Spleen (tissue), 11 donors: ENCODE results near the gene AQP5. TPM values are rescaled to one million over a fixed set of nuclear protein-coding genes. Genes with fewer than 3 reads are reported as not detected.

ENCODE experiments used
- DNase-seq: peaks from one replicate; pipeline ENCODE4 v3.0.0-alpha.2; 2020
- H3K27ac ChIP-seq, 8 donors: fragments of 200-600 bp; sonication (generic) in 7 of 8; 1 replicate in 4 of 8; 2 replicates in 4 of 8; pipeline versions ENCODE4 v1.5.0 to v1.8.0; 2016 to 2021; ENCODE audit warnings: inconsistent platforms in 4 of 8, mild to moderate bottlenecking in 4 of 8, moderate library complexity in 1 of 8
- H3K27me3 ChIP-seq, 7 donors: fragments of 200-600 bp; sonication (generic) in 6 of 7; replicated peaks in 1 of 7; 1 replicate in 4 of 7; 2 replicates in 3 of 7; pipeline versions ENCODE4 v1.5.0 to v1.8.0; 2016 to 2021; ENCODE audit warnings: inconsistent platforms in 3 of 7, mild to moderate bottlenecking in 1 of 7
- H3K36me3 ChIP-seq, 6 donors: fragments of 200-600 bp; sonication (generic) in 5 of 6; 1 replicate in 4 of 6; 2 replicates in 2 of 6; pipeline versions ENCODE4 v1.5.0 to v1.8.0; 2016 to 2021; ENCODE audit warnings: inconsistent platforms in 2 of 6
- H3K4me1 ChIP-seq, 6 donors: fragments of 200-600 bp; sonication (generic) in 5 of 6; 1 replicate in 3 of 6; 2 replicates in 3 of 6; pipeline versions ENCODE4 v1.5.0 to v1.8.0; 2016 to 2021; ENCODE audit warnings: inconsistent platforms in 3 of 6
- H3K4me3 ChIP-seq, 8 donors: fragments of 200-600 bp; sonication (generic) in 7 of 8; 1 replicate in 4 of 8; 2 replicates in 4 of 8; pipeline versions ENCODE4 v1.5.0 to v1.8.0; 2016 to 2021; ENCODE audit warnings: inconsistent platforms in 4 of 8, mild to moderate bottlenecking in 4 of 8, moderate library complexity in 2 of 8
- H3K9me3 ChIP-seq, 8 donors: fragments of 200-600 bp; sonication (generic) in 7 of 8; 1 replicate in 4 of 8; 2 replicates in 4 of 8; pipeline versions ENCODE4 v1.5.0 to v1.8.0; 2016 to 2021; ENCODE audit warnings: inconsistent platforms in 4 of 8
- POLR2A ChIP-seq, 3 donors: fragments of 450-650 bp; IDR thresholded peaks; one replicate each; pipeline ENCODE4 v1.5.1; 2017; ENCODE audit warnings: antibody characterized with exemption in 3 of 3, mild to moderate bottlenecking in 1 of 3
- POLR2AphosphoS5 ChIP-seq, 3 donors: sonication (generic); formaldehyde crosslinking; IDR thresholded peaks; one replicate each; pipeline ENCODE4 v1.5.1; 2017; ENCODE audit warnings: antibody characterized with exemption in 3 of 3
- WGBS, 5 donors: extraction: QIAGEN DNeasy Blood & Tissue Kit in 3 of 5; methylation state at CpG; one replicate each; pipeline versions ENCODE4 v1.1.5 to v1.1.7; 2013 to 2018; 5-methylcytosine and 5-hydroxymethylcytosine counted together
- intact Hi-C: fragments of 100-400 bp; cut with DNase I; formaldehyde crosslinking; loops from one replicate; pipeline ENCODE4 v1.15.0; 2023; ENCODE audit warnings: low total_unique reads
- polyA plus RNA-seq, 3 donors: library from polyadenylated mRNA; stranded (reverse); fragments of 200-250 nt; gene quantifications; one replicate each; pipeline ENCODE4 v1.2.1, GENCODE V29; 2013
- total RNA-seq, 7 donors: library from RNA; depleted of rRNA in 3 of 7; stranded (reverse); fragments of >200 nt in 3 of 7; fragmentation: NEBNext Ultra II Directional in 4 of 7; extraction: Animal tissue kit (Norgen Biotek cat#: 25700) in 4 of 7; gene quantifications; one replicate each; pipeline versions ENCODE4 v1.1.0 to v1.2.1, GENCODE V29; 2016 to 2021
- TF ChIP-seq, protein P1 (sequence below), 11 experiments: fragments of 200-600 bp in 7 of 11; fragments of 450-650 bp in 4 of 11; sonication (generic) in 4 of 11; IDR thresholded peaks in 8 of 11; conservative IDR thresholded peaks in 3 of 11; 1 replicate in 7 of 11; 2 replicates in 4 of 11; pipeline versions ENCODE4 v1.4.0 to v1.8.0; 2016 to 2021; ENCODE audit warnings: antibody characterized with exemption in 11 of 11, inconsistent platforms in 4 of 11, mild to moderate bottlenecking in 1 of 11
- donor health status: healthy with polysubstance abuse.
- donor health status: DM: no; HTN: no; CAD: no; lungs with moderate emphysema.
- donor health status: DM: no; HTN: no; CAD: no.
- donor health status: Bipolar disorder and iron deficiency.
- donor health status: healthy.
- donor health status: DM: no; HTN: no; CAD: no.
- donor health status: DM: yes; HTN: yes; CAD: no.

The AQP5 gene
- total and polyA plus RNA-seq, 10 donors = 0.05 to 0.46 (median 0.30) TPM; not detected in 5

DNA sequence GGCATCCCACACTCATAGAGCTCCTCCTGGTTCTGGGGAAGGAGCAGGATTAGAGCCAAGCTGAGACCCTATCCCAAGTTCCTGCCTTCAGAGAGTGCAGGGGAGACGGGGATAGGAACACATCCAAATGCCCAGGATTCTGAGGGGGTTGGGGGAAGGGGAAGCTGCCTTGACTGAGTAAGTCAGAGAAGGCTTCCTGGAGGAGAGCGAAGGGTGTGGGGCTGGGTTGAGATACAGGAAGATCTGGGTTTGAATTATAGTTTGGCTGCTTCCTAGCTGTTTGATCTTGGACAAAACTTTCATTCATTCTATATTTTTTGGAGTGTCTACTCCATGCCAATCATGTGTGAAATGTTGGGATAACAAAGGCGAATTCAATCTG, 19.2 kb upstream of the AQP5 start:
- TF ChIP-seq POLR2AphosphoS5 (IDR thresholded peaks at IDR 0.05) (no peak), POLR2A (IDR thresholded peaks at IDR 0.05) (no peak)
- TF ChIP-seq, protein P1, sequence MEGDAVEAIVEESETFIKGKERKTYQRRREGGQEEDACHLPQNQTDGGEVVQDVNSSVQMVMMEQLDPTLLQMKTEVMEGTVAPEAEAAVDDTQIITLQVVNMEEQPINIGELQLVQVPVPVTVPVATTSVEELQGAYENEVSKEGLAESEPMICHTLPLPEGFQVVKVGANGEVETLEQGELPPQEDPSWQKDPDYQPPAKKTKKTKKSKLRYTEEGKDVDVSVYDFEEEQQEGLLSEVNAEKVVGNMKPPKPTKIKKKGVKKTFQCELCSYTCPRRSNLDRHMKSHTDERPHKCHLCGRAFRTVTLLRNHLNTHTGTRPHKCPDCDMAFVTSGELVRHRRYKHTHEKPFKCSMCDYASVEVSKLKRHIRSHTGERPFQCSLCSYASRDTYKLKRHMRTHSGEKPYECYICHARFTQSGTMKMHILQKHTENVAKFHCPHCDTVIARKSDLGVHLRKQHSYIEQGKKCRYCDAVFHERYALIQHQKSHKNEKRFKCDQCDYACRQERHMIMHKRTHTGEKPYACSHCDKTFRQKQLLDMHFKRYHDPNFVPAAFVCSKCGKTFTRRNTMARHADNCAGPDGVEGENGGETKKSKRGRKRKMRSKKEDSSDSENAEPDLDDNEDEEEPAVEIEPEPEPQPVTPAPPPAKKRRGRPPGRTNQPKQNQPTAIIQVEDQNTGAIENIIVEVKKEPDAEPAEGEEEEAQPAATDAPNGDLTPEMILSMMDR (IDR thresholded peaks at IDR 0.05 in 8 of 11, conservative IDR thresholded peaks at IDR 0.05 in 3 of 11) = no peak

DNA sequence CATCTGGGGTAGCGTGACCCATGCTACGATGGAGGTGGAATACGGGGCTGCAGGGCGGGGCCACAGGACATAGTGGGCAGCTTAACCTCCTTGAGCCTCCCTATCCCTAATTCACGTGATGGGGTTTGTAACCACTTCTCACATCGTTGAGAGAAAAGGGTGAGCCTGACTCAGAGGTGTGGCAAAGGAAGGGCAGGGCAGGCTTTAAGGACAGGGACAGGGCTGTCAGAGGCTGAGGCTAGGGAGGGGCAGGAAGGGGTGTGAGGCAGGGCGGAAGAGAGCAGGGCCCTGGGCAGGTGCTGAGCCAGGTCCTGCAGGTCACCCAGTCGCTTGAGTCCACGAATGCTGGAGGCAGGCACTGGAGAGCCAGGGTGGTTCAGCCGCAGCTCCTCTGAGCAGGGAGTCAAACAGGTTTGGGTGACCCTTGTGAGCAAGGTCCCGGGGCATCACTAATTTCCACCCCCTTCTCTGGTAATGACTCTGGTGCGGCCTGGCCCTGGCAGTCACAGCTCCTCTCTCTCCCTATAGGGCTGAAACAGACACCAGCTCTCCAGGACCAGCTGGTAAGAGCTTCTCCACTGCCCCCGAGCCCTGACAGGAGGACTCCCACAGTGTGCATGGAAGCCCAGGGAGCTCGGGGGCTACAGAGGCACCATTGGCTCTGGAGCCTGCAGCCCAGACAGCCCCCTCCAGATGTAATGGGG, 18.6 kb upstream of the AQP5 start:
- intact Hi-C loops = no loop called here
- WGBS, 5 donors = 58 to 80% (median 75%) methylated on average over 13 to 14 of the region's 14 CpGs
- Histone ChIP-seq H3K9me3 (no peaks in the 10 kb centered on the region), H3K4me1 (peaks cover 5 to 33% (median 15%) of the 10 kb centered on the region in 6 donors), H3K27ac (no peak overlapping the region), H3K27me3 (peaks cover 0 to 2% (median 0%) of the 10 kb centered on the region in 7 donors), H3K4me3 (no peak overlapping the region), H3K36me3 (no peaks in the 10 kb centered on the region)
- peak; percentile 55 for DNase-seq
- TF ChIP-seq POLR2A (IDR thresholded peaks at IDR 0.05) (no peak), POLR2AphosphoS5 (IDR thresholded peaks at IDR 0.05) (no peak)
- TF ChIP-seq, protein P1 (IDR thresholded peaks at IDR 0.05 in 8 of 11, conservative IDR thresholded peaks at IDR 0.05 in 3 of 11) = no peak

More for the DNA sequence above, 19.2 kb upstream of the AQP5 start:
- 90 to 95% (median 92%) methylated on average over 3 of the region's 3 CpGs for WGBS, 5 donors
- no peak overlapping the region for H3K4me3 ChIP-seq
- DNase-seq = no peak
- peaks cover 0 to 2% (median 0%) of the 10 kb centered on the region in 7 donors for H3K27me3 ChIP-seq
- peaks cover 5 to 33% (median 15%) of the 10 kb centered on the region in 6 donors for H3K4me1 ChIP-seq
- no peak overlapping the region for H3K27ac ChIP-seq
- H3K36me3 ChIP-seq = no peaks in the 10 kb centered on the region
- H3K9me3 ChIP-seq = no peaks in the 10 kb centered on the region
- intact Hi-C loops = no loop called here

DNA sequence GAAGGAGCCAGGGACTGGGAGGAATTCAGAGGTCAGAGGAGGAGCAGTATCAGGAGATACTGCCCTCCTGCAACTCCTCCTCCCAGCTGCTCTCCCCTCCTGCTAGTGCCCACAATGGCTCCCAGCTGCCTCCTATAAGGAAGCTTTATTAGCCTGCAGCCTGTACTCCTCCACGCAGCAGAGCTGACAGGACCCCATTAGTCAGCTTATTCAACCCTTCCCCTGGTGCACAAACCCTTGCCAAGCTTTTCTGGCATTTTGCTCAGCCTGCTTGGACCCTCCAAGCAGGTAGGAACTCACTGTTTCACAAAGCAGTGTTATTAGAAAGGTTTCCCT, 18.1 kb upstream of the AQP5 start:
- no peaks in the 10 kb centered on the region for H3K9me3 ChIP-seq
- intact Hi-C loops = no loop called here
- no peak overlapping the region for H3K4me3 ChIP-seq
- peaks cover 5 to 33% (median 15%) of the 10 kb centered on the region in 6 donors for H3K4me1 ChIP-seq
- peaks cover 0 to 2% (median 0%) of the 10 kb centered on the region in 7 donors for H3K27me3 ChIP-seq
- TF ChIP-seq, protein P1 (IDR thresholded peaks at IDR 0.05 in 8 of 11, conservative IDR thresholded peaks at IDR 0.05 in 3 of 11) = no peak
- TF ChIP-seq POLR2AphosphoS5 (IDR thresholded peaks at IDR 0.05) = no peak
- TF ChIP-seq POLR2A (IDR thresholded peaks at IDR 0.05) = no peak
- H3K36me3 ChIP-seq = no peaks in the 10 kb centered on the region
- no peak overlapping the region for H3K27ac ChIP-seq
- no peak for DNase-seq
- WGBS, 5 donors = 79 to 100% (median 93%) methylated on average over 1 of the region's 1 CpG

DNA sequence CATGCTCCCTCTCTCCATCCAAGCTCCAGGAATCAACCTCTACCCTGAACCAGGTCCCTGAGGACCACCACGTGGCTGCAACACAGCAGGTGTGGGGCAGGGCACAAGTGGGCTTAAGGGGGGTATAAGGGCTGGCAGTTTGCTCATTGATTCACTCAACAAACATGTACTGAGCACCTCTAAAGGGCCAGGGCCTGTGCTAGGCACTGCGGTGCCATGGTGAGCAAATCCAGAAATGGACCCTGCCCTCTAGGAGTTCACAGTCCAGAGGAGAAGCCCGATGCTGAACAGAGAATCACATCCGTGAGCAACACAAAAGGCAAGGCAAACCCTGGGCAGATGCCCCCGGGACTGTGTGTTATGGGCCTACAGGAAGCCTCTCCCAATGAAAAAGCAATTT, 17.6 kb upstream of the AQP5 start:
- TF ChIP-seq POLR2A (IDR thresholded peaks at IDR 0.05) (no peak), POLR2AphosphoS5 (IDR thresholded peaks at IDR 0.05) (no peak)
- TF ChIP-seq, protein P1 (IDR thresholded peaks at IDR 0.05 in 8 of 11, conservative IDR thresholded peaks at IDR 0.05 in 3 of 11) = no peak
- no peaks in the 10 kb centered on the region for H3K9me3 ChIP-seq
- intact Hi-C loops = no loop called here
- peak overlapping the region in 1 of 8 donors; percentile 58 for H3K27ac ChIP-seq
- H3K36me3 ChIP-seq = no peaks in the 10 kb centered on the region
- H3K4me3 ChIP-seq = no peak overlapping the region
- DNase-seq = peak; percentile 40
- WGBS, 5 donors = 79 to 90% (median 88%) methylated on average over 5 of the region's 5 CpGs
- peaks cover 5 to 33% (median 15%) of the 10 kb centered on the region in 6 donors for H3K4me1 ChIP-seq
- peaks cover 0 to 7% (median 0%) of the 10 kb centered on the region in 7 donors for H3K27me3 ChIP-seq
